ENCODE measurements around the gene PRSS12. TPM values are rescaled to one million over a fixed set of nuclear protein-coding genes. Genes with fewer than 3 reads are reported as not detected.

The PRSS12 gene
- total RNA-seq, 1 experiment from 2014 or later = 5.4 TPM

DNA sequence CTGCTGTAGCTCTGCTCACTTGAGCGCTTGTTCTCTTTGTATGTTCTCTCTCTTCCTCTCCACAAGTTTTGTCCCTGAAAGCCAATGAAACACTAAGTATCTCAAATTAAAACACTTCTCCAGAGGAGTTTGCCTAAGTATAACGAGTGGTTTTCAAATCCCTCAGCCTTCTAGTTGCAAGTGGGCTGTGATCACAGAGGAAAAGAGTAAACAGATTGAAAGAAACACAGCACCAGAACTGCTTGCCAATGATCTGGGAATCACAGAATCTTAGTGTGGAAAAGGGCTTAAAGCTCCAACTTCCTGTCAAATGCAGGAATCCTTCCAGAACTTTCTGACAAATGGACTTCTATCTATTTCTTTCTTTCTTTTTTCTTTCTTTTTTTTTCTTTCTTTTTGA is 4.8 kb upstream of the PRSS12 start:
- Mint-ChIP-seq H3K4me3 (no peak overlapping the region), H3K4me1 (peaks cover 24% of the 10 kb centered on the region in 2 experiments), H3K9me3 (no peaks in the 10 kb centered on the region), H3K27me3 (ENCODE audit: low read depth) (peaks cover 25% of the 10 kb centered on the region), H3K36me3 (ENCODE audit: insufficient read depth in 1 of 3, low read depth in 3 of 3) (no peaks in the 10 kb centered on the region), H3K27ac (no peak overlapping the region)
- Histone ChIP-seq H2AFZ (ENCODE audit: low read length) (no peak overlapping the region), H2BK15ac (ENCODE audit: low read depth, low read length) (no peak overlapping the region), H3K27ac (ENCODE audit: insufficient read length, low read depth, low read length) (no peak overlapping the region), H3K4me2 (ENCODE audit: insufficient read depth, insufficient read length, low read length) (no peak overlapping the region), H4K20me1 (ENCODE audit: control insufficient read depth, insufficient read depth, insufficient read length) (no peaks in the 10 kb centered on the region), H3K4me1 (ENCODE audit: insufficient read depth, low read length) (no peaks in the 10 kb centered on the region; the same call in none of the 2 replicates), H2AK5ac (ENCODE audit: insufficient read length, low read length) (no peak overlapping the region), H3K14ac (ENCODE audit: insufficient read depth, low read length) (no peak overlapping the region), H3K9me3 (ENCODE audit: control insufficient read depth, low read depth, low read length) (no peaks in the 10 kb centered on the region), H3T11ph (ENCODE audit: low read length) (no peak overlapping the region), H3K9ac (ENCODE audit: extremely low read depth, insufficient read length, low read length) (no peak overlapping the region), H3K27me3 (ENCODE audit: insufficient read depth, low read length) (no peaks in the 10 kb centered on the region), H3K79me2 (ENCODE audit: insufficient read depth, low read length) (no peaks in the 10 kb centered on the region), H2BK20ac (ENCODE audit: low read depth, low read length, poor library complexity, severe bottlenecking) (no peak overlapping the region), H4K91ac (ENCODE audit: insufficient read length, low read depth, low read length) (no peak overlapping the region), H3K23ac (ENCODE audit: insufficient read length, low read depth, low read length) (no peak overlapping the region), H3K4ac (ENCODE audit: low read depth, low read length) (no peak overlapping the region), H4K8ac (replicated peaks; ENCODE audit: insufficient read length, low read depth, low read length) (no peak overlapping the region), H3K56ac (ENCODE audit: insufficient read length, low read depth, low read length) (no peak overlapping the region), H4K5ac (ENCODE audit: insufficient read length, low read depth, low read length) (no peak overlapping the region), H3K79me1 (ENCODE audit: insufficient read depth, low read depth, low read length, poor library complexity, severe bottlenecking) (no peaks in the 10 kb centered on the region), H2BK12ac (ENCODE audit: insufficient read length, low read depth, low read length) (no peak overlapping the region), H2BK5ac (ENCODE audit: insufficient read length, low read length) (no peak overlapping the region), H2BK120ac (ENCODE audit: low read depth, low read length, poor library complexity, severe bottlenecking) (no peak overlapping the region), H3K18ac (ENCODE audit: insufficient read length, low read depth, low read length) (no peak overlapping the region), H3K23me2 (ENCODE audit: insufficient read length, low read depth, low read length, poor library complexity, severe bottlenecking) (peaks cover 9% of the 10 kb centered on the region)
- no peak for DNase-seq
- WGBS (ENCODE audit: extremely low coverage, insufficient read length, low lambda C conversion rate) = no CpG with 5 or more reads among the region's 2 CpGs
- TF ChIP-seq, protein P1, sequence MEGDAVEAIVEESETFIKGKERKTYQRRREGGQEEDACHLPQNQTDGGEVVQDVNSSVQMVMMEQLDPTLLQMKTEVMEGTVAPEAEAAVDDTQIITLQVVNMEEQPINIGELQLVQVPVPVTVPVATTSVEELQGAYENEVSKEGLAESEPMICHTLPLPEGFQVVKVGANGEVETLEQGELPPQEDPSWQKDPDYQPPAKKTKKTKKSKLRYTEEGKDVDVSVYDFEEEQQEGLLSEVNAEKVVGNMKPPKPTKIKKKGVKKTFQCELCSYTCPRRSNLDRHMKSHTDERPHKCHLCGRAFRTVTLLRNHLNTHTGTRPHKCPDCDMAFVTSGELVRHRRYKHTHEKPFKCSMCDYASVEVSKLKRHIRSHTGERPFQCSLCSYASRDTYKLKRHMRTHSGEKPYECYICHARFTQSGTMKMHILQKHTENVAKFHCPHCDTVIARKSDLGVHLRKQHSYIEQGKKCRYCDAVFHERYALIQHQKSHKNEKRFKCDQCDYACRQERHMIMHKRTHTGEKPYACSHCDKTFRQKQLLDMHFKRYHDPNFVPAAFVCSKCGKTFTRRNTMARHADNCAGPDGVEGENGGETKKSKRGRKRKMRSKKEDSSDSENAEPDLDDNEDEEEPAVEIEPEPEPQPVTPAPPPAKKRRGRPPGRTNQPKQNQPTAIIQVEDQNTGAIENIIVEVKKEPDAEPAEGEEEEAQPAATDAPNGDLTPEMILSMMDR (conservative IDR thresholded peaks at IDR 0.05) = no peak
